HepG2 (cell line): Measurements from ENCODE around the gene RHBDL1. TPM values are rescaled to one million over a fixed set of nuclear protein-coding genes. Genes with fewer than 3 reads are reported as not detected.
A peak's percentile ranks its signal among the peaks of the same experiment; 100 is the strongest.

Experiments
- ARNT ChIP-seq: fragments of 450-650 bp; IDR thresholded peaks from 2 replicates; pipeline ENCODE4 v1.6.1; 2017
- CC2D1A ChIP-seq: sonication (generic); formaldehyde crosslinking; IDR thresholded peaks from 2 replicates; pipeline ENCODE4 v1.8.1; 2023; ENCODE audit warnings: mild to moderate bottlenecking, missing genetic modification reagents
- ETV6 ChIP-seq: sonication (generic); formaldehyde crosslinking; conservative IDR thresholded peaks from 2 replicates; pipeline ENCODE4 v1.4.0; 2020; ENCODE audit warnings: missing genetic modification reagents
- MEIS2 ChIP-seq: sonication (generic); formaldehyde crosslinking; IDR thresholded peaks from 2 replicates; pipeline ENCODE4 v1.9.0; 2021; ENCODE audit warnings: mild to moderate bottlenecking, missing genetic modification reagents
- NCOA5 ChIP-seq: sonication (generic); formaldehyde crosslinking; IDR thresholded peaks from 2 replicates; pipeline ENCODE4 v1.4.0; 2020; ENCODE audit warnings: missing genetic modification reagents
- POLR2A ChIP-seq, 2 experiments: IDR thresholded peaks; 2 replicates each; pipeline ENCODE4 v1.6.1; 2011; ENCODE audit warnings: low read depth in 2 of 2, low read length in 2 of 2, mild to moderate bottlenecking in 1 of 2, moderate library complexity in 1 of 2; ENCODE audit not compliant: insufficient read depth in 1 of 2
- SMYD3 ChIP-seq: sonication (generic); formaldehyde crosslinking; IDR thresholded peaks from 2 replicates; pipeline ENCODE4 v1.8.1; 2023; ENCODE audit warnings: mild to moderate bottlenecking, missing genetic modification reagents
- TFDP2 ChIP-seq: sonication (generic); formaldehyde crosslinking; IDR thresholded peaks from 2 replicates; pipeline ENCODE4 v1.4.0; 2020; ENCODE audit warnings: missing genetic modification reagents
- ZBTB10 ChIP-seq: sonication (generic); formaldehyde crosslinking; IDR thresholded peaks from 2 replicates; pipeline ENCODE4 v1.4.0; 2020; ENCODE audit warnings: missing genetic modification reagents, borderline replicate concordance
- ZMYM4 ChIP-seq: sonication (generic); formaldehyde crosslinking; IDR thresholded peaks from 2 replicates; pipeline ENCODE4 v1.8.1; 2023; ENCODE audit warnings: mild to moderate bottlenecking, missing genetic modification reagents
- ZNF484 ChIP-seq: sonication (generic); formaldehyde crosslinking; IDR thresholded peaks from 2 replicates; pipeline ENCODE4 v1.5.1; 2020; ENCODE audit warnings: mild to moderate bottlenecking, low read depth, missing genetic modification reagents, borderline replicate concordance
- ZNF557 ChIP-seq: sonication (generic); formaldehyde crosslinking; IDR thresholded peaks from 2 replicates; pipeline ENCODE4 v1.4.0; 2020; ENCODE audit warnings: missing genetic modification reagents
- ZNF564 ChIP-seq: sonication (generic); formaldehyde crosslinking; IDR thresholded peaks from 2 replicates; pipeline ENCODE4 v1.8.1; 2023; ENCODE audit warnings: mild to moderate bottlenecking, missing genetic modification reagents
- polyA plus RNA-seq, 8 experiments: library from polyadenylated mRNA; depleted of rRNA in 3 of 8; stranded (reverse) in 7 of 8; unstranded in 1 of 8; fragments of >200 nt; fragmentation: Illumina TruSeq in 4 of 8; extraction: Trizol in 4 of 8; gene quantifications; 2 replicates each; pipeline versions ENCODE4 v1.2.1 to v1.2.3, GENCODE V29; 2011 to 2016; ENCODE audit warnings: low read depth in 4 of 8, missing spikeins in 1 of 8, mixed read lengths in 1 of 8; ENCODE audit not compliant: insufficient read depth in 1 of 8
- total RNA-seq, 5 experiments: library from RNA; depleted of rRNA; stranded (reverse); fragments of >200 nt; fragmentation: Illumina TruSeq; extraction: Trizol; gene quantifications; 2 replicates each; pipeline ENCODE4 v1.2.3, GENCODE V29; 2016; ENCODE audit warnings: low read depth in 1 of 5
- TF ChIP-seq, protein P1 (sequence below): IDR thresholded peaks from 2 replicates; pipeline ENCODE4 v1.6.1; 2016; ENCODE audit warnings: low read depth, borderline replicate concordance
- TF ChIP-seq, protein P2 (sequence below), 2 experiments: IDR thresholded peaks; 2 replicates each; pipeline ENCODE4 v1.6.1; 2011 to 2012; ENCODE audit warnings: low read length in 2 of 2, borderline replicate concordance in 1 of 2, low read depth in 1 of 2, mild to moderate bottlenecking in 1 of 2, moderate library complexity in 1 of 2
- TF ChIP-seq, protein P3 (sequence below): sonication (generic); formaldehyde crosslinking; IDR thresholded peaks from 2 replicates; pipeline ENCODE4 v1.5.1; 2020; ENCODE audit warnings: mild to moderate bottlenecking, missing genetic modification reagents

The RHBDL1 gene
- total and polyA plus RNA-seq, 2 of the 13 experiments (the other 11 are each of a cell fraction or from before 2014, with no cell fraction given), result 1.8 to 3.8 TPM

DNA sequence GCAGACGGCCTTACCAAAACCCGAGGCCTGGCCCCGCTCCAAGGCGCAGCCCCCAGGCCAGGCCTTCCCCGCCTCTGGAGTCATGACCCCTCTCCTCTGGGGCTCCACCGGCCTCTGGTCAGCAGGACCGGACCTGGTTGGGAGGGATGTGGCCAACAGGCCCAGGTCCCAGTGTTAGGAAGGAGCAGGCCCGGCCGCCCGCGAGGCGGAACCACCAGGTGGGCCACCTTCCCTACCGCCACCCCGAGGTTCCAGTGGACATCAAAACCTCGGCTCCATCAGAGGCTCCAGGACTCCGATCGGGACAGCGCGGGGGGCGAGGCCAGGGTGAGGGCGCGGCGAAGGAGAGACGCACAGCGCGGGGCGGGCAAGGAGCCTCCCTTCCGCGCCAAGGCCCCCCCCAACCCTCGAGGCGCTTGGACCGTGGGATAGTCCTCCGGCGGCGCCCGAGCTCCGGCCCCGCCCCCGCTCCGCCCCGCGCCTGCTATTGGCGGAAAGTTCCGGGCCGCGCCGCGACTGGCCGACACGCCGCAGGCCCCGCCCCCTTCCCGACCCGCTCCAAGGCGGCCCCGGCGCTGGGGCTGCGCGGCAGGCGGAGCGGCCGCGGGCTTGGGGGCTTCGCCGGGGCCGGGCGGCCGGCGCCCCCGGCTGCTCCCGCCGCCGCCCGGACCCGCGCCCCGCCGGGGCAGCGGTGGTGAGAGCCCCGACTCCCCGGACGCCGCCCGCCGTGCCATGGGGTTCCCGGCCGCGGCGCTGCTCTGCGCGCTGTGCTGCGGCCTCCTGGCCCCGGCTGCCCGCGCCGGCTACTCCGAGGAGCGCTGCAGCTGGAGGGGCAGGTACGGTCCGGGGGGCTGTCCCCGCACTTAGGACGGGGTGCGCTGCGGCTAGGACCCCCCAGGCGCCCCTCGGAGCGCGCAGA is 39.3 kb downstream of the RHBDL1 start, which contains the start of gene METRN (continued):
- TF ChIP-seq, protein P1, sequence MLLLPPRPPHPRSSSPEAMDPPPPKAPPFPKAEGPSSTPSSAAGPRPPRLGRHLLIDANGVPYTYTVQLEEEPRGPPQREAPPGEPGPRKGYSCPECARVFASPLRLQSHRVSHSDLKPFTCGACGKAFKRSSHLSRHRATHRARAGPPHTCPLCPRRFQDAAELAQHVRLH (CRISPR knock-in tag), result peak; percentile 27; the same call in 1 of the 2 replicates
- no peak for TF ChIP-seq NCOA5 (CRISPR knock-in tag)
- TF ChIP-seq CC2D1A (CRISPR knock-in tag), result no peak
- TF ChIP-seq ZNF564, result 0 out of 2 replicates have a peak, but pooled peaks have one; percentile 48
- no peak for TF ChIP-seq POLR2A (IDR thresholded peaks at IDR 0.05; ENCODE audit: insufficient read depth in 1 of 2, low read depth in 2 of 2, low read length in 2 of 2)
- TF ChIP-seq TFDP2, result peak; percentile 42; the same call in 1 of the 2 replicates
- TF ChIP-seq MEIS2 (CRISPR knock-in tag), result 0 out of 2 replicates have a peak, but pooled peaks have one; percentile 13
- no peak for TF ChIP-seq ZNF557 (CRISPR knock-in tag)
- TF ChIP-seq, protein P2, sequence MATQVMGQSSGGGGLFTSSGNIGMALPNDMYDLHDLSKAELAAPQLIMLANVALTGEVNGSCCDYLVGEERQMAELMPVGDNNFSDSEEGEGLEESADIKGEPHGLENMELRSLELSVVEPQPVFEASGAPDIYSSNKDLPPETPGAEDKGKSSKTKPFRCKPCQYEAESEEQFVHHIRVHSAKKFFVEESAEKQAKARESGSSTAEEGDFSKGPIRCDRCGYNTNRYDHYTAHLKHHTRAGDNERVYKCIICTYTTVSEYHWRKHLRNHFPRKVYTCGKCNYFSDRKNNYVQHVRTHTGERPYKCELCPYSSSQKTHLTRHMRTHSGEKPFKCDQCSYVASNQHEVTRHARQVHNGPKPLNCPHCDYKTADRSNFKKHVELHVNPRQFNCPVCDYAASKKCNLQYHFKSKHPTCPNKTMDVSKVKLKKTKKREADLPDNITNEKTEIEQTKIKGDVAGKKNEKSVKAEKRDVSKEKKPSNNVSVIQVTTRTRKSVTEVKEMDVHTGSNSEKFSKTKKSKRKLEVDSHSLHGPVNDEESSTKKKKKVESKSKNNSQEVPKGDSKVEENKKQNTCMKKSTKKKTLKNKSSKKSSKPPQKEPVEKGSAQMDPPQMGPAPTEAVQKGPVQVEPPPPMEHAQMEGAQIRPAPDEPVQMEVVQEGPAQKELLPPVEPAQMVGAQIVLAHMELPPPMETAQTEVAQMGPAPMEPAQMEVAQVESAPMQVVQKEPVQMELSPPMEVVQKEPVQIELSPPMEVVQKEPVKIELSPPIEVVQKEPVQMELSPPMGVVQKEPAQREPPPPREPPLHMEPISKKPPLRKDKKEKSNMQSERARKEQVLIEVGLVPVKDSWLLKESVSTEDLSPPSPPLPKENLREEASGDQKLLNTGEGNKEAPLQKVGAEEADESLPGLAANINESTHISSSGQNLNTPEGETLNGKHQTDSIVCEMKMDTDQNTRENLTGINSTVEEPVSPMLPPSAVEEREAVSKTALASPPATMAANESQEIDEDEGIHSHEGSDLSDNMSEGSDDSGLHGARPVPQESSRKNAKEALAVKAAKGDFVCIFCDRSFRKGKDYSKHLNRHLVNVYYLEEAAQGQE (IDR thresholded peaks at IDR 0.05; ENCODE audit: borderline replicate concordance in 1 of 2, low read depth in 1 of 2, low read length in 2 of 2), result no peak
- TF ChIP-seq, protein P3, sequence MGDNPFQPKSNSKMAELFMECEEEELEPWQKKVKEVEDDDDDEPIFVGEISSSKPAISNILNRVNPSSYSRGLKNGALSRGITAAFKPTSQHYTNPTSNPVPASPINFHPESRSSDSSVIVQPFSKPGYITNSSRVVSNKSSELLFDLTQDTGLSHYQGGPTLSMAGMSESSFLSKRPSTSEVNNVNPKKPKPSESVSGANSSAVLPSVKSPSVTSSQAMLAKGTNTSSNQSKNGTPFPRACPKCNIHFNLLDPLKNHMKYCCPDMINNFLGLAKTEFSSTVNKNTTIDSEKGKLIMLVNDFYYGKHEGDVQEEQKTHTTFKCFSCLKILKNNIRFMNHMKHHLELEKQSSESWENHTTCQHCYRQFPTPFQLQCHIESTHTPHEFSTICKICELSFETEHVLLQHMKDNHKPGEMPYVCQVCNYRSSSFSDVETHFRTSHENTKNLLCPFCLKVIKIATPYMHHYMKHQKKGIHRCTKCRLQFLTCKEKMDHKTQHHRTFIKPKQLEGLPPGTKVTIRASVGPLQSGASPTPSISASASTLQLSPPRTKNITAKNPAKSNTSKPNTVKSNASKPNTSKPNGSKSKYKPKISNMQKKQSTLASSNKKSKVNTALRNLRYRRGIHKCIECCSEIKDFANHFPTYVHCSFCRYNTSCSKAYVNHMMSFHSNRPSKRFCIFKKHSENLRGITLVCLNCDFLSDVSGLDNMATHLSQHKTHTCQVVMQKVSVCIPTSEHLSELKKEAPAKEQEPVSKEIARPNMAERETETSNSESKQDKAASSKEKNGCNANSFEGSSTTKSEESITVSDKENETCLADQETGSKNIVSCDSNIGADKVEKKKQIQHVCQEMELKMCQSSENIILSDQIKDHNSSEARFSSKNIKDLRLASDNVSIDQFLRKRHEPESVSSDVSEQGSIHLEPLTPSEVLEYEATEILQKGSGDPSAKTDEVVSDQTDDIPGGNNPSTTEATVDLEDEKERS (CRISPR knock-in tag), result peak; percentile 45; the same call in 1 of the 2 replicates
- no peak for TF ChIP-seq SMYD3 (CRISPR knock-in tag)
- TF ChIP-seq ZNF484 (CRISPR knock-in tag), result no peak
- TF ChIP-seq ETV6 (CRISPR knock-in tag), result no peak
- no peak for TF ChIP-seq ZBTB10
- TF ChIP-seq ARNT, result no peak
- no peak for TF ChIP-seq ZMYM4
